Neural progenitor cell (in vitro differentiated cells): ENCODE measurements around the gene HDLBP.

Experiments used
- CTCF ChIP-seq: fragments of 200-600 bp; sonication (generic); IDR thresholded peaks from 2 replicates; pipeline ENCODE4 v1.5.1; 2017; ENCODE audit warnings: antibody characterized with exemption, mild to moderate bottlenecking
- EZH2 ChIP-seq: fragments of 200-600 bp; sonication (generic); IDR thresholded peaks from 2 replicates; pipeline ENCODE4 v1.6.1; 2017; ENCODE audit warnings: antibody characterized with exemption, mild to moderate bottlenecking, moderate library complexity
- EZH2phosphoT487 ChIP-seq: fragments of 200-600 bp; sonication (generic); IDR thresholded peaks from 2 replicates; pipeline ENCODE4 v1.6.1; 2017; ENCODE audit warnings: antibody characterized with exemption

- TF ChIP-seq CTCF (no peak), EZH2phosphoT487 (no peak), EZH2 (no peak)
Observed at GRCh38 chr2:241330616-241330981, 15.1 kb upstream of the HDLBP start.
